WTC11 (cell line): ENCODE results near the gene CEP104.

ENCODE experiments used
- ELF4 ChIP-seq: sonication (generic); formaldehyde crosslinking; IDR thresholded peaks from 2 replicates; pipeline ENCODE4 v1.8.1; 2022; ENCODE audit warnings: low read depth, mild to moderate bottlenecking, moderate library complexity, missing genetic modification reagents
- NR2C2 ChIP-seq: sonication (generic); formaldehyde crosslinking; IDR thresholded peaks from 2 replicates; pipeline ENCODE4 v1.8.0; 2022; ENCODE audit warnings: mild to moderate bottlenecking, missing genetic modification reagents
- TF ChIP-seq, protein P1 (sequence below): sonication (generic); formaldehyde crosslinking; IDR thresholded peaks from 2 replicates; pipeline ENCODE4 v1.8.1; 2023; ENCODE audit warnings: mild to moderate bottlenecking, missing genetic modification reagents, moderate library complexity
- TF ChIP-seq, protein P2 (sequence below): fragments of 200-600 bp; IDR thresholded peaks from 2 replicates; pipeline ENCODE4 v1.8.0; 2022; ENCODE audit warnings: antibody characterized with exemption

DNA sequence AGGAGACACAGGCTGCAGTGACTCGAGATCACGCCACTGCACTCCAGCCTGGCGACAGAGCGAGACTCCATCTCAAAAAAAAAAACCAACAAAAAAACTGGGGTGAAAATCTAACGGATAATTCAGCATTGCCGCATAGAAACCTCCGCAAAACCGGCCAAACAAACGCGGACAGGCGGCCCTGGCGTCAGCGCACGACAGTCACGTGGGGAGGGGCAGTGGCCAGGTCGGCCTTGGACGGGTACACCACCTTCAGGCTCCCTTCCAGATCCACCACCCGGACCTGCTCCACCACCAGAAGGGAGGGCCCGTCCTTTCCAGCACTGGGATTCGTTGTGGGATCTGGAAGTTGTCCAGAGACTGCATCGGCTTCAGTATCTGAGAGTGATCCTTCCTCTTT is 76.1 kb downstream of the CEP104 start:
- TF ChIP-seq NR2C2 (CRISPR knock-in tag) (no peak), ELF4 (no peak)
- TF ChIP-seq, protein P1, sequence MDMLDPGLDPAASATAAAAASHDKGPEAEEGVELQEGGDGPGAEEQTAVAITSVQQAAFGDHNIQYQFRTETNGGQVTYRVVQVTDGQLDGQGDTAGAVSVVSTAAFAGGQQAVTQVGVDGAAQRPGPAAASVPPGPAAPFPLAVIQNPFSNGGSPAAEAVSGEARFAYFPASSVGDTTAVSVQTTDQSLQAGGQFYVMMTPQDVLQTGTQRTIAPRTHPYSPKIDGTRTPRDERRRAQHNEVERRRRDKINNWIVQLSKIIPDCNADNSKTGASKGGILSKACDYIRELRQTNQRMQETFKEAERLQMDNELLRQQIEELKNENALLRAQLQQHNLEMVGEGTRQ, result no peak
- TF ChIP-seq, protein P2, sequence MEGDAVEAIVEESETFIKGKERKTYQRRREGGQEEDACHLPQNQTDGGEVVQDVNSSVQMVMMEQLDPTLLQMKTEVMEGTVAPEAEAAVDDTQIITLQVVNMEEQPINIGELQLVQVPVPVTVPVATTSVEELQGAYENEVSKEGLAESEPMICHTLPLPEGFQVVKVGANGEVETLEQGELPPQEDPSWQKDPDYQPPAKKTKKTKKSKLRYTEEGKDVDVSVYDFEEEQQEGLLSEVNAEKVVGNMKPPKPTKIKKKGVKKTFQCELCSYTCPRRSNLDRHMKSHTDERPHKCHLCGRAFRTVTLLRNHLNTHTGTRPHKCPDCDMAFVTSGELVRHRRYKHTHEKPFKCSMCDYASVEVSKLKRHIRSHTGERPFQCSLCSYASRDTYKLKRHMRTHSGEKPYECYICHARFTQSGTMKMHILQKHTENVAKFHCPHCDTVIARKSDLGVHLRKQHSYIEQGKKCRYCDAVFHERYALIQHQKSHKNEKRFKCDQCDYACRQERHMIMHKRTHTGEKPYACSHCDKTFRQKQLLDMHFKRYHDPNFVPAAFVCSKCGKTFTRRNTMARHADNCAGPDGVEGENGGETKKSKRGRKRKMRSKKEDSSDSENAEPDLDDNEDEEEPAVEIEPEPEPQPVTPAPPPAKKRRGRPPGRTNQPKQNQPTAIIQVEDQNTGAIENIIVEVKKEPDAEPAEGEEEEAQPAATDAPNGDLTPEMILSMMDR, result no peak
